NCI-H460 (cell line): ENCODE data around the gene TSKS. TPM values are rescaled to one million over a fixed set of nuclear protein-coding genes. Genes with fewer than 3 reads are reported as not detected.

Experiments used
- DNase-seq: peaks from one replicate; pipeline ENCODE4 v3.0.0-alpha.2; 2016; ENCODE audit warnings: low read depth; ENCODE audit errors: extremely low read depth
- total RNA-seq: library from RNA; depleted of rRNA; stranded (reverse); fragments of >200 nt; shearing (Covaris generic); gene quantifications from 2 replicates; pipeline ENCODE4 v1.2.3, GENCODE V29; 2014

Gene TSKS
- total RNA-seq, 1 experiment from 2014 or later, result not detected

- DNase-seq, result no peak
Observed at GRCh38 chr19:49798574-49798973, 35.5 kb upstream of the TSKS start.

GRCh38 chr19:49795615-49796014 is 32.5 kb upstream of the TSKS start:
- no peak for DNase-seq

- DNase-seq, result no peak
Observed at GRCh38 chr19:49793561-49793840, 30.4 kb upstream of the TSKS start.

GRCh38 chr19:49792829-49793560 is 29.9 kb upstream of the TSKS start:
- DNase-seq, result no peak

- no peak for DNase-seq
Observed at GRCh38 chr19:49791776-49792445, 28.8 kb upstream of the TSKS start.

- DNase-seq, result no peak
Observed at GRCh38 chr19:49790866-49791265, 27.8 kb upstream of the TSKS start.

- no peak for DNase-seq
Observed at GRCh38 chr19:49788857-49789256, 25.8 kb upstream of the TSKS start.

GRCh38 chr19:49787746-49788145 is 24.6 kb upstream of the TSKS start:
- no peak for DNase-seq

- no peak for DNase-seq
Observed at GRCh38 chr19:49786376-49786820, 23.3 kb upstream of the TSKS start.

- no peak for DNase-seq
Observed at GRCh38 chr19:49782515-49782914, 19.4 kb upstream of the TSKS start.

GRCh38 chr19:49781394-49781793 is 18.3 kb upstream of the TSKS start:
- DNase-seq, result no peak

- no peak for DNase-seq
Observed at GRCh38 chr19:49780861-49781260, 17.8 kb upstream of the TSKS start.

- no peak for DNase-seq
Observed at GRCh38 chr19:49779731-49780555, 16.8 kb upstream of the TSKS start.

GRCh38 chr19:49776371-49776764 is 13.3 kb upstream of the TSKS start:
- DNase-seq, result no peak

GRCh38 chr19:49775742-49776370 is 12.8 kb upstream of the TSKS start:
- no peak for DNase-seq

GRCh38 chr19:49774969-49775368 is 11.9 kb upstream of the TSKS start:
- DNase-seq, result no peak

- no peak for DNase-seq
Observed at GRCh38 chr19:49773663-49774350, 10.7 kb upstream of the TSKS start.

GRCh38 chr19:49772850-49773432 is 9.8 kb upstream of the TSKS start:
- no peak for DNase-seq

- no peak for DNase-seq
Observed at GRCh38 chr19:49771674-49772139, 8.6 kb upstream of the TSKS start.

GRCh38 chr19:49770529-49770928 is 7.4 kb upstream of the TSKS start:
- DNase-seq, result no peak
